GM13976 (cell line): Measurements from ENCODE around the gene TMEM187.

Source experiments
- DNase-seq: peaks from one replicate; pipeline ENCODE4 v3.0.0; 2012; ENCODE audit warnings: low spot score
- in situ Hi-C: fragments of 300-500 bp; cut with MboI; formaldehyde crosslinking; loops from one replicate; pipeline ENCODE4 v1.12.0; 2022; ENCODE audit warnings: low sequenced_read_pairs, mixed read lengths, inconsistent platforms; ENCODE audit not compliant: unreplicated experiment
- TF ChIP-seq, protein P1 (sequence below): IDR thresholded peaks from 2 replicates; pipeline ENCODE4 v1.5.1; 2012; ENCODE audit warnings: borderline replicate concordance, mild to moderate bottlenecking; ENCODE audit not compliant: insufficient read depth; ENCODE audit errors: extremely low read depth, missing control alignments, control extremely low read depth

The TMEM187 gene, protein sequence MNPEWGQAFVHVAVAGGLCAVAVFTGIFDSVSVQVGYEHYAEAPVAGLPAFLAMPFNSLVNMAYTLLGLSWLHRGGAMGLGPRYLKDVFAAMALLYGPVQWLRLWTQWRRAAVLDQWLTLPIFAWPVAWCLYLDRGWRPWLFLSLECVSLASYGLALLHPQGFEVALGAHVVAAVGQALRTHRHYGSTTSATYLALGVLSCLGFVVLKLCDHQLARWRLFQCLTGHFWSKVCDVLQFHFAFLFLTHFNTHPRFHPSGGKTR

DNA sequence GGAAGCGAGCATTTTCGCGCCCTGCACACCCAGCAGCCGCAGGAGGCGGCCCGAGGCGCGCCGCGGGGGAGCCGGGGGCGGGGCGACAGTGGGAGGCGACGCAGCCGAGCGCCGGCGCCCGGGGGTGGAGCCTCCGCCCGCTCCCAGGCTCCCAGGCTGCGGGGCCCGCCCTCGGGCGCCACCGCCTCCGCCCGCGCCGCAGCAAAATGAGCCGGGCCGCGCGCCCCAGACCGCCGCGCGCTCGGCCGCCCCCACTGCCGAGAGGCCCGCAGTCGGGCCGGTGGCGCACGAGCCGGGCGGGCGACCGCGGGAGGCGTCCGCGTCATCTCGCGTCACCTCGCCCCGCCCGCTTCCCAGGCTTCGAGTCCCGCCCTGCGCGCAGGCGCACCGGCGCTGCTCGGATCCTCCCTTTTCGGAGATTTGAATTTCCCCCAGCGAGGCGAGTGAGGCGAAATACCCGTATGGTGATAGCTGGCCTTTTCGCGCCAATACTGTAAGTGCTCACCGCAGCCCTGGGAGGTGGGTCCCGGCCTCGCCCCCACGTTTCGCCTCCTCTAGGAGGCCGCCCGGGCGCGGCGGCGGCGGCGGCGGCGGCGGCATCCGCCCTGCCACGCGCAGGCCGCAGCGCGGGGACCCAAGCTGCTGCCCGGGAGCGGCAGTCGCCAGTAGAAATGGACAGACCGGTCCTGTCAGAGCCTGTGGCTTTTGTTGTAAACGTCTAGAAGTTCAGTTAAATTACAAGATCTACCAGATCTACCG is at the start of gene TMEM187:
Gene TMEM187 (plus strand): TSS at position 387 of the 759 bp plus-strand sequence. CDS start 9,309 bp downstream, outside the sequence.
- peak; percentile 91 for DNase-seq
- TF ChIP-seq, protein P1, sequence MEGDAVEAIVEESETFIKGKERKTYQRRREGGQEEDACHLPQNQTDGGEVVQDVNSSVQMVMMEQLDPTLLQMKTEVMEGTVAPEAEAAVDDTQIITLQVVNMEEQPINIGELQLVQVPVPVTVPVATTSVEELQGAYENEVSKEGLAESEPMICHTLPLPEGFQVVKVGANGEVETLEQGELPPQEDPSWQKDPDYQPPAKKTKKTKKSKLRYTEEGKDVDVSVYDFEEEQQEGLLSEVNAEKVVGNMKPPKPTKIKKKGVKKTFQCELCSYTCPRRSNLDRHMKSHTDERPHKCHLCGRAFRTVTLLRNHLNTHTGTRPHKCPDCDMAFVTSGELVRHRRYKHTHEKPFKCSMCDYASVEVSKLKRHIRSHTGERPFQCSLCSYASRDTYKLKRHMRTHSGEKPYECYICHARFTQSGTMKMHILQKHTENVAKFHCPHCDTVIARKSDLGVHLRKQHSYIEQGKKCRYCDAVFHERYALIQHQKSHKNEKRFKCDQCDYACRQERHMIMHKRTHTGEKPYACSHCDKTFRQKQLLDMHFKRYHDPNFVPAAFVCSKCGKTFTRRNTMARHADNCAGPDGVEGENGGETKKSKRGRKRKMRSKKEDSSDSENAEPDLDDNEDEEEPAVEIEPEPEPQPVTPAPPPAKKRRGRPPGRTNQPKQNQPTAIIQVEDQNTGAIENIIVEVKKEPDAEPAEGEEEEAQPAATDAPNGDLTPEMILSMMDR: no peak
- in situ Hi-C loops: no loop called here

DNA sequence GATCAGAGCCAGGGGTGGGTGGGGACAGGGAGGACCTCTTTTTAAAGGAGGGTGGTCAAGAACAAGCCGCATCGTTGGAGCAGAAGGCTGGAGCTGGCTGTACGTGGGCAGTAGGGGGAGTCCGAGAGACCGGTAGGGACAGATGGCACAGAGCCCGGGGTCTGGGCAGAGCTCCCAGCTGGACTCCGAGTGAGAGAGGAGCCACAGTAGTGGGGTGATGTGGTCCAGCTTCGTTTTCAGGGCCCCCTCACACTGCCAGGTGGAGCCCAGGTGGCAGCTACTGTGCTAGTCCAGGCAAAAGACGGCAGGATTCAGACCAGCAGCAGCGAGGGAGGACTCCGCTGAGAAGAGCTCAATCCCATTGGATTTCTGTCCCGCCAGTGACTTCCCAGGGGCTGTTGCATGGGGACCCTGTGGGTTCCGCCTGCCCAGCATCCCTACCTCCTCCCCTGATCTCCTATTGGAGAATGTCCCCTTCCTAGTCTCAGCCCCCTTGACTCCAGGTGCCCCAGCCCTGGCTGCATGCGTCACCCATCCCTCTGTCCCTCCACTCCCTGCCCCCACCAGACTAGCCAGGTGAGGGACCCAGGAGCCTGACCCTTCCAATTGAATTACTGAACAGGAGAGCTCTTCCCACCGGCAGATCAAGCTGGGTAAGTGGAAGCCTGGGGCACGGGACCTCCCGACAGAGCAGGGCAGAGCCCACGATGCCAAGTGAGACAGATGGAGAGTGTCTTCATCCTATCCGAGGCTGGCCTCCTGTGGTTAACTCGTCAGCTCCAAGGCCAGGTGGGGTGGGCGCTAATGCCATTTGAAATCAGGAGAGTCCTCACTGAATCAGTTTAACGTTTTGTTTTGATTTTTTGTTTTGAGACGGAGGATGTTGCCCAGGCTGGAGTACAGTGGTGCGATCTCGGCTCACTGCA is 49.4 kb upstream of the TMEM187 start:
- DNase-seq: no peak
- TF ChIP-seq, protein P1: peak; percentile 18
- in situ Hi-C loops: no loop called here

DNA sequence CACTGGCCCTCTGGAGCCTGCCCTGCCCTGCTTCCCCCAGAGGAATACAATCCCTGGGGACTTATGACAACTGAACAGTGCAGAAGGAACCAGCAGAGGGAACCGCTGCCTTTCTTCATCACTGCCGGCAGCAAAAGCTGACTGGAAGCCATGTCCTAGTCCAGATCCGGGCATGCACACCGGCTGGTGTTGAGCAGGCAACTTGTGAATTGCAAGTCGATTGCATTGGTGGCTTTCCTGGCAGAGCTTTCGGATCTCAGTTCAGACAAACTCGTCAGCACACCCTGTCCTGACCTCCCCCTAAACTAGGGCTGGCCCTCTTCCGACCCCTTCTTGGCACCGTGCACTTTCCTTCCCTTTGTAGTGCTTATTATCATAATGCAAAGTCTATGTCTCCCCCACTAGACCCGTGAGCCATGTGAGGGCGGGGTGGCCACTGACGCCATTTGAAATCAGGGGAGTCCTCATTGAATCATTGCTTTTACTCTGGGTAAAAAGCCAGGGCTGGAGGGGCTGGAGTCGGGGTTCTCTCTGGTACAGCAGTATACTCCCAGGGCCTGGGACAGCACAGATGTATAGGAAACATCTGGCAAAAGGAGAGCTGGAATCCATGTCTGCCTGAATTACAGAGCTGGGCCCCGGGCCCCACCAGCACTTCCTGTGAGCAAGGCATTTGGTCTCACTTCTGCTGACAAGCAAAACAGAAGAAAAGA is 48.2 kb upstream of the TMEM187 start:
- TF ChIP-seq, protein P1: peak; percentile 9
- in situ Hi-C loops: no loop called here
- no peak for DNase-seq

DNA sequence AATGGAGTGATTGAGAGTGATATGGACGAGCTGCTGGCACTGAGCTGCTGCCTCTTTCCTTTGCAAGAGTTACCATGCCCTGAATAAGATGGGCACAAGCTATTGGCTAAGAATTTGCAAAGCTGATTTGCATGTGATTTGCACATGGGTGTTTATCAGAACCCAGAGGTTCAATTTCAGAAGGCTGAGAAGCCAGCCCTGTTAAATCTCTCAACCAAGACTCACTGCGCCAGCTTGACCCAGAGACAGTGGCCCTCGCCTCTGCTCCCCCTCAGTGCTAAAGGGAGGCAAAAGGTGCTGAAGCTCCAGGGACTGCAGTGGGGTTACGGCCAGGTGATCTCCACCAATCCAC is 47.2 kb upstream of the TMEM187 start:
- in situ Hi-C loops: no loop called here
- DNase-seq: no peak
- TF ChIP-seq, protein P1: no peak

DNA sequence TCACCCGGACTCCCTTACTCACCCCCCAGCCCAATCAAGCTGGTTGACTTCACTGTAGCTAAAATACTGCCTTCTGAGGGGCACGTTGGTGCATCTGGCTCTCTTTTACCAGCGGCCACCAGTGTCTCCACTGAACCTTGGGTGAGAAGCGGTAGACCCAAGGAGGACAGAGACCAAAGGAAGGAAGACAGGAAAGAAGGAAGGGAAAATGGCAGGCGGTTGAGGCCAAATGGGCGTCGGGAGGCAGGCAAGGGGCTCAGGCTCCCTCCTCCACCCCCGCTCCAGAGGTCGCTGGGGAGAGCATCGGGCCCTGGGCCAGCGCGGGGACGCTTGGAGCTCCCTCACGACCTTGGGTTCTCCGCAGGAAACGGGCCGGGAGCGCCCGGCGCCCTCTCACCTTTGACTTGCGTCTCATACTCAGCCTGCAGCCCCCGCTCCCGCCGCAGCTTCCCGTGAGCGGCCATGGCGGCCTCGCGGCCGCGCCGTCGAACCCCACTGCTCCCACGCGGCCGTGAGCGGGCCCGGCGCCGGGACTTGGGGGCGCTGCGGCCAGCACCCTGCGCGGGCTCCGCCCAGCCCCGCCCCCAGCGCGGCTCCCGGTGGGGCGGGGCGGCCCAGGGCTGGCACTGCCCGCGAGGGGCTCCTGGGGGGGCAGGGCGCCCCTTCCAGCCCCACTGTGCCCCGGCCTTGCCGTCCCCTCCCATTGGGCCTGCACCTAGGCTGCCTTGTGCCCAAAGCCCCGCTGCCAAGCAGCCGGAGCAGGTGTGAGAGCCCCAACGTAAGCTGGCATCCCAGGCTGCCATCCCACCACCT is 46.6 kb upstream of the TMEM187 start, which contains the start of gene ARHGAP4:
Gene ARHGAP4 (minus strand): TSS at position 526 of the 813 bp plus-strand sequence. CDS start 62 bp downstream, at position 464.
- in situ Hi-C loops: no loop called here
- TF ChIP-seq, protein P1: no peak
- peak; percentile 57 for DNase-seq
